Hippocampal formation (tissue), 2 donors: ENCODE measurements around the gene COPRS.

Experiments used
- DNase-seq, 2 donors: peaks; one replicate each; lab custom pipeline; 2025; lab: John Stamatoyannopoulos, UW

The COPRS gene

GRCh38 chr17:31808521-31809050 lies 50.5 kb downstream of the COPRS start:
- no peak for DNase-seq

DNA sequence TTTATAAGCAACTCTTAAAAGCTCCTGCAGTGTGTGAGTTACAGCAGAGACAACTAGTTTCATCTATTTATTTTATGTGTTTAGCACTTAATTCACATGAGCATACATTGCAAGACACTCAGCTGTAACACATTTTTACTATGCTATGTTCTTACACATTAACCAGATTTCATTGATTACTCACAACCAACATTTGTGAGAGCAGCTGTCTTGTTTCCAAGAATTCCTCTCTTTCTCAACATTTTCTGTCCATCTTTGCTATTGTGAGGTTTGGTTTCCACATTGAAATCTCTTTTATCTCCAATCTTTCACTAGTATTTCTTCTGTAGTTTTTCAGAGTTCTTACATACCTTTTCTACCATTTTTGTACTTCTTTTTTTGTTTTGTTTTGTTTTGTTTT lies 51.2 kb downstream of the COPRS start:
- no peak for DNase-seq

- no peak for DNase-seq
Measured at GRCh38 chr17:31806921-31807320, 52.1 kb downstream of the COPRS start.

GRCh38 chr17:31803494-31804213 lies 55.4 kb downstream of the COPRS start:
- DNase-seq = no peak

GRCh38 chr17:31802502-31802901 lies 56.5 kb downstream of the COPRS start:
- no peak for DNase-seq
